Measurements from ENCODE around the gene ZSCAN25. TPM values are rescaled to one million over a fixed set of nuclear protein-coding genes. Genes with fewer than 3 reads are reported as not detected.

ZSCAN25 gene
- total RNA-seq, 3 donors from 2014 or later = 11.9 to 20.0 (median 18.5) TPM

GRCh38 chr7:99597762-99598501, 18.8 kb upstream of the ZSCAN25 start, which contains the start of gene TMEM225B:
TMEM225B (plus strand) TSS chr7:99598267; CDS start chr7:99604389, 6,122 bp downstream.
- Histone ChIP-seq H3K4me1 (ENCODE audit: low read depth) (no peaks in the 10 kb centered on the region), H3K36me3 (ENCODE audit: low read depth) (no peaks in the 10 kb centered on the region), H3K4me3 (no peak within 1 kb of the TSS), H3K9me3 (no peaks in the 10 kb centered on the region)
- no peak for TF ChIP-seq CTCF (IDR thresholded peaks at IDR 0.05)
- no peak for DNase-seq
- no peak for ATAC-seq
- intact Hi-C loops (cut with DNase I, micrococcal nuclease) = no loop called here

GRCh38 chr7:99599836-99600235, 16.9 kb upstream of the ZSCAN25 start:
- Histone ChIP-seq H3K36me3 (ENCODE audit: low read depth) (no peaks in the 10 kb centered on the region), H3K4me3 (no peak overlapping the region), H3K9me3 (no peaks in the 10 kb centered on the region), H3K4me1 (ENCODE audit: low read depth) (no peaks in the 10 kb centered on the region)
- intact Hi-C loops (cut with DNase I, micrococcal nuclease) = no loop called here
- ATAC-seq (no peak), DNase-seq (no peak)
- TF ChIP-seq CTCF (IDR thresholded peaks at IDR 0.05) = no peak

GRCh38 chr7:99601656-99602310, 15.0 kb upstream of the ZSCAN25 start:
- H3K4me1 ChIP-seq (ENCODE audit: low read depth) = no peaks in the 10 kb centered on the region
- TF ChIP-seq CTCF (IDR thresholded peaks at IDR 0.05) = no peak
- no peak for ATAC-seq
- no peaks in the 10 kb centered on the region for H3K36me3 ChIP-seq (ENCODE audit: low read depth)
- intact Hi-C loops (cut with DNase I, micrococcal nuclease) = no loop called here
- no peaks in the 10 kb centered on the region for H3K9me3 ChIP-seq
- H3K4me3 ChIP-seq = no peak overlapping the region
- no peak for DNase-seq

GRCh38 chr7:99605527-99605926, 11.2 kb upstream of the ZSCAN25 start:
- DNase-seq (no peak), ATAC-seq (no peak)
- Histone ChIP-seq H3K36me3 (ENCODE audit: low read depth) (no peaks in the 10 kb centered on the region), H3K4me1 (ENCODE audit: low read depth) (no peaks in the 10 kb centered on the region), H3K9me3 (no peaks in the 10 kb centered on the region), H3K4me3 (no peak overlapping the region)
- TF ChIP-seq CTCF (IDR thresholded peaks at IDR 0.05) = no peak
- intact Hi-C loops (cut with DNase I, micrococcal nuclease) = no loop called here

GRCh38 chr7:99606531-99606930, 10.2 kb upstream of the ZSCAN25 start:
- Histone ChIP-seq H3K4me3 (no peak overlapping the region), H3K4me1 (ENCODE audit: low read depth) (no peaks in the 10 kb centered on the region), H3K9me3 (no peaks in the 10 kb centered on the region), H3K36me3 (ENCODE audit: low read depth) (no peaks in the 10 kb centered on the region)
- intact Hi-C loops (cut with DNase I, micrococcal nuclease) = no loop called here
- TF ChIP-seq CTCF (IDR thresholded peaks at IDR 0.05) = no peak
- DNase-seq (no peak), ATAC-seq (no peak)

Data from mucosa of descending colon (tissue), 3 donors.